ENCODE measurements around the gene ELF5.

ELF5 gene

GRCh38 chr11:34495724-34496377 lies 17.7 kb downstream of the ELF5 start:
- no peak overlapping the region for H3K4me3 ChIP-seq (ENCODE audit: low read depth, low read length)
- no peak for DNase-seq (ENCODE audit: low read depth)

GRCh38 chr11:34495239-34495723 lies 18.3 kb downstream of the ELF5 start:
- no peak overlapping the region for H3K4me3 ChIP-seq (ENCODE audit: low read depth, low read length)
- DNase-seq (ENCODE audit: low read depth) = no peak

- no peak for DNase-seq (ENCODE audit: low read depth)
- no peak overlapping the region for H3K4me3 ChIP-seq (ENCODE audit: low read depth, low read length)
Measured at GRCh38 chr11:34493926-34494595, 19.5 kb downstream of the ELF5 start.

- no peak overlapping the region for H3K4me3 ChIP-seq (ENCODE audit: low read depth, low read length)
- DNase-seq (ENCODE audit: low read depth) = no peak
Measured at GRCh38 chr11:34493468-34493867, 20.1 kb downstream of the ELF5 start.

GRCh38 chr11:34492806-34493414 lies 20.7 kb downstream of the ELF5 start:
- H3K4me3 ChIP-seq (ENCODE audit: low read depth, low read length) = no peak overlapping the region
- DNase-seq (ENCODE audit: low read depth) = no peak

GRCh38 chr11:34490304-34490703 lies 23.3 kb downstream of the ELF5 start:
- no peak overlapping the region for H3K4me3 ChIP-seq (ENCODE audit: low read depth, low read length)
- no peak for DNase-seq (ENCODE audit: low read depth)

- no peak for DNase-seq (ENCODE audit: low read depth)
- H3K4me3 ChIP-seq (ENCODE audit: low read depth, low read length) = no peak overlapping the region
Measured at GRCh38 chr11:34488855-34489557, 24.6 kb downstream of the ELF5 start.

GRCh38 chr11:34487430-34487829 lies 26.2 kb downstream of the ELF5 start:
- no peak for DNase-seq (ENCODE audit: low read depth)
- H3K4me3 ChIP-seq (ENCODE audit: low read depth, low read length) = no peak overlapping the region

GRCh38 chr11:34483106-34483874 lies 30.3 kb downstream of the ELF5 start:
- DNase-seq (ENCODE audit: low read depth) = no peak
- no peak overlapping the region for H3K4me3 ChIP-seq (ENCODE audit: low read depth, low read length)

- no peak for DNase-seq (ENCODE audit: low read depth)
- no peak overlapping the region for H3K4me3 ChIP-seq (ENCODE audit: low read depth, low read length)
Measured at GRCh38 chr11:34481307-34481706, 32.3 kb downstream of the ELF5 start.

- DNase-seq (ENCODE audit: low read depth) = no peak
- no peak overlapping the region for H3K4me3 ChIP-seq (ENCODE audit: low read depth, low read length)
Measured at GRCh38 chr11:34480314-34480713, 33.3 kb downstream of the ELF5 start.

GRCh38 chr11:34478845-34479663 lies 34.5 kb downstream of the ELF5 start:
- H3K4me3 ChIP-seq (ENCODE audit: low read depth, low read length) = no peak overlapping the region

GRCh38 chr11:34476849-34477248 lies 36.7 kb downstream of the ELF5 start:
- no peak overlapping the region for H3K4me3 ChIP-seq (ENCODE audit: low read depth, low read length)
- DNase-seq (ENCODE audit: low read depth) = no peak

More at GRCh38 chr11:34478845-34479663, 34.5 kb downstream of the ELF5 start:
- DNase-seq (ENCODE audit: low read depth) = no peak

GRCh38 chr11:34475656-34476055 lies 37.9 kb downstream of the ELF5 start:
- no peak for DNase-seq (ENCODE audit: low read depth)
- no peak overlapping the region for H3K4me3 ChIP-seq (ENCODE audit: low read depth, low read length)

- DNase-seq (ENCODE audit: low read depth) = no peak
- H3K4me3 ChIP-seq (ENCODE audit: low read depth, low read length) = no peak overlapping the region
Measured at GRCh38 chr11:34473603-34474169, 39.9 kb downstream of the ELF5 start.

- no peak overlapping the region for H3K4me3 ChIP-seq (ENCODE audit: low read depth, low read length)
- no peak for DNase-seq (ENCODE audit: low read depth)
Measured at GRCh38 chr11:34468209-34468841, 45.3 kb downstream of the ELF5 start.

GRCh38 chr11:34466802-34467488 lies 46.6 kb downstream of the ELF5 start:
- DNase-seq (ENCODE audit: low read depth) = no peak

More at GRCh38 chr11:34466802-34467488, 46.6 kb downstream of the ELF5 start:
- H3K4me3 ChIP-seq (ENCODE audit: low read depth, low read length) = no peak overlapping the region

Data from skeletal muscle cell (primary cell).